ENCODE results near the gene STRN3. TPM values are rescaled to one million over a fixed set of nuclear protein-coding genes. Genes with fewer than 3 reads are reported as not detected.
"Not testable (repeated sequence)": the region's sequence is repeated elsewhere in the genome, so short reads cannot be mapped to it uniquely, and the experiment has no call there.

STRN3 gene
- total and polyA plus RNA-seq, 5 donors from 2014 or later = 3.5 to 27.1 (median 4.4) TPM

- Histone ChIP-seq H3K4me1 (ENCODE audit: control insufficient read depth, insufficient read depth, low read length, poor library complexity, severe bottlenecking) (no peaks in the 10 kb centered on the region), H3K27ac (ENCODE audit: insufficient read depth, low read length, poor library complexity, severe bottlenecking) (no peak overlapping the region), H3K9me3 (ENCODE audit: control insufficient read depth in 2 of 2, low read length in 2 of 2) (no peaks in the 10 kb centered on the region), H3K27me3 (ENCODE audit: control insufficient read depth, insufficient read depth, low read length) (no peaks in the 10 kb centered on the region), H3K4me3 (ENCODE audit: low read depth, low read length) (no peak overlapping the region), H3K36me3 (ENCODE audit: control insufficient read depth, insufficient read depth, low read length) (no peaks in the 10 kb centered on the region)
- no peak for DNase-seq
- peaks cover 4% of the 10 kb centered on the region for H3K36me3 Mint-ChIP-seq
- H3K4me1 Mint-ChIP-seq = peaks cover 14 to 19% (median 15%) of the 10 kb centered on the region in 4 donors
- no peak overlapping the region for H3K4me3 Mint-ChIP-seq
- no peaks in the 10 kb centered on the region for H3K9me3 Mint-ChIP-seq
- no peak for ATAC-seq (ENCODE audit: low read depth in 2 of 2)
- H3K27me3 Mint-ChIP-seq = no peaks in the 10 kb centered on the region
- H3K27ac Mint-ChIP-seq = peak overlapping the region in 1 of 3 donors; percentile 9
These were observed 33.2 kb upstream of the STRN3 start for GRCh38 chr14:31059152-31059924.

DNA sequence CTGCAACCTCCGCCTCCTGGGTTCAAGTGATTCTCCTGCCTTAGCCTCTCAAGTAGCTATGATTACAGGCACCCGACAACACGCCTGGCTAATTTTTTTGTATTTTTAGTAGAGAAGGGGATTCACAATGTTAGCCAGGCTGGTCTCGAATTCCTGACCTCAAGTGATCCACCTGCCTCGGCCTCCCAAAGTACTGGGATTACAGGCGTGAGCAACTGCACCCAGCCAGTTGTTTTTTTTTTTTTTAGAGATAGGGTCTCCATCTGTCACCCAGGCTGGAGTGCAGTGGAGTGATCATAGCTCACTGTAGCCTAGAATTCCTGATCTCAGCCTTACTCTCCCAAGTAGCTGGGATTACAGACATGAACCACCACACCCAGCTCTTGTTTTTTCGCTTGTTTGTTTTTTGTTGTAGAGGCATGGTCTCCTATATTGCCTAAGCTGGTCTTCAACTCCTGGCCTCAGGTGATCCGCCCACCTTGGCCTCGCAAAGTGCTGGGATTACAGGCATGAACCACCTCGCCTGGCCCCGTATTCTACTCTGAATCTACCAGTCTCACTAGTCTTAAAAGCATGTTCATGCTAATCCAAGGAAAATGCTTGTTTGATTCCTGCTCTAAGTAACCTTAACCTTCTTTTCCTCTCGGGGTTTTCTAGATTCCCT, 31.7 kb upstream of the STRN3 start:
- H3K27ac Mint-ChIP-seq = peak overlapping the region in 1 of 3 donors; percentile 71
- no peak for ATAC-seq (ENCODE audit: low read depth in 2 of 2)

GRCh38 chr14:31057035-31057434, 30.9 kb upstream of the STRN3 start:
- Mint-ChIP-seq H3K4me3 (no peak overlapping the region), H3K27ac (no peak overlapping the region), H3K9me3 (no peaks in the 10 kb centered on the region), H3K27me3 (no peaks in the 10 kb centered on the region), H3K36me3 (peaks cover 4% of the 10 kb centered on the region), H3K4me1 (peaks cover 14 to 19% (median 16%) of the 10 kb centered on the region in 4 donors)
- Histone ChIP-seq H3K4me3 (ENCODE audit: low read depth, low read length) (no peak overlapping the region), H3K4me1 (ENCODE audit: control insufficient read depth, insufficient read depth, low read length, poor library complexity, severe bottlenecking) (no peaks in the 10 kb centered on the region), H3K27me3 (ENCODE audit: control insufficient read depth, insufficient read depth, low read length) (no peaks in the 10 kb centered on the region), H3K9me3 (ENCODE audit: control insufficient read depth in 2 of 2, low read length in 2 of 2) (no peaks in the 10 kb centered on the region), H3K27ac (ENCODE audit: insufficient read depth, low read length, poor library complexity, severe bottlenecking) (no peak overlapping the region), H3K36me3 (ENCODE audit: control insufficient read depth, insufficient read depth, low read length) (no peaks in the 10 kb centered on the region)
- DNase-seq (no peak), ATAC-seq (ENCODE audit: low read depth in 2 of 2) (no peak)

More for the DNA sequence above, 31.7 kb upstream of the STRN3 start:
- Mint-ChIP-seq H3K27me3 (no peaks in the 10 kb centered on the region), H3K9me3 (no peaks in the 10 kb centered on the region), H3K36me3 (peaks cover 4% of the 10 kb centered on the region), H3K4me1 (peaks cover 14 to 19% (median 16%) of the 10 kb centered on the region in 4 donors), H3K4me3 (no peak overlapping the region)
- Histone ChIP-seq H3K4me3 (ENCODE audit: low read depth, low read length) (no peak overlapping the region), H3K9me3 (ENCODE audit: control insufficient read depth in 2 of 2, low read length in 2 of 2) (no peaks in the 10 kb centered on the region), H3K36me3 (ENCODE audit: control insufficient read depth, insufficient read depth, low read length) (no peaks in the 10 kb centered on the region), H3K27ac (ENCODE audit: insufficient read depth, low read length, poor library complexity, severe bottlenecking) (no peak overlapping the region), H3K27me3 (ENCODE audit: control insufficient read depth, insufficient read depth, low read length) (no peaks in the 10 kb centered on the region), H3K4me1 (ENCODE audit: control insufficient read depth, insufficient read depth, low read length, poor library complexity, severe bottlenecking) (no peaks in the 10 kb centered on the region)
- no peak for DNase-seq

- not testable (repeated sequence) for H3K36me3 Mint-ChIP-seq; H3K27me3 Mint-ChIP-seq; H3K9me3 ChIP-seq (ENCODE audit: control insufficient read depth in 2 of 2, low read length in 2 of 2); H3K27ac ChIP-seq (ENCODE audit: insufficient read depth, low read length, poor library complexity, severe bottlenecking); H3K4me1 ChIP-seq (ENCODE audit: control insufficient read depth, insufficient read depth, low read length, poor library complexity, severe bottlenecking); ATAC-seq (ENCODE audit: low read depth in 2 of 2); H3K27me3 ChIP-seq (ENCODE audit: control insufficient read depth, insufficient read depth, low read length); H3K4me1 Mint-ChIP-seq; H3K4me3 Mint-ChIP-seq; H3K9me3 Mint-ChIP-seq; H3K4me3 ChIP-seq (ENCODE audit: low read depth, low read length); DNase-seq; H3K36me3 ChIP-seq (ENCODE audit: control insufficient read depth, insufficient read depth, low read length)
- H3K27ac Mint-ChIP-seq = peak overlapping the region in 1 of 3 donors; percentile 39
These were observed 26.9 kb upstream of the STRN3 start for GRCh38 chr14:31052905-31053586.

DNA sequence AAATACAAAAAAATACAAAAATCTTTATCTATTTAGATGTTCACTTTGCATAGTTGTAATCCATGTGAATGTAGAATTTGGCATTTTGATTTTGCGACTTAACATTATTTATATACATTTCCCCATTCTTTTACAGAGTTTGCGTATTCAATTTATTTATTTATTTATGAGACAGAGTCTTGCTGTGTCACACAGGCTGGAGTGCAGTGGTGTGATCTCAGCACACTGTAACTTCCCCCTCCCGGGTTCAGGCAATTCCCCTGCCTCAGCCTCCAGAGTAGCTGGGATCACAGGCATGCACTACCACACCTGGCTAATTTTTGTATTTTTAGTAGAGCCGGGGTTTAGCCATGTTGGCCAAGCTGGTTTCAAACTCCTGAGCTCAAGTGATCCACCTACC, 25.3 kb upstream of the STRN3 start:
- H3K27ac ChIP-seq (ENCODE audit: insufficient read depth, low read length, poor library complexity, severe bottlenecking) = no peak overlapping the region
- H3K9me3 ChIP-seq (ENCODE audit: control insufficient read depth in 2 of 2, low read length in 2 of 2) = no peaks in the 10 kb centered on the region
- peaks cover 13% of the 10 kb centered on the region for H3K36me3 Mint-ChIP-seq
- no peak overlapping the region for H3K4me3 Mint-ChIP-seq
- H3K27ac Mint-ChIP-seq = no peak overlapping the region
- H3K27me3 Mint-ChIP-seq = no peaks in the 10 kb centered on the region
- no peaks in the 10 kb centered on the region for H3K4me1 ChIP-seq (ENCODE audit: control insufficient read depth, insufficient read depth, low read length, poor library complexity, severe bottlenecking)
- ATAC-seq (ENCODE audit: low read depth in 2 of 2) (no peak), DNase-seq (no peak)
- H3K4me3 ChIP-seq (ENCODE audit: low read depth, low read length) = no peak overlapping the region
- H3K4me1 Mint-ChIP-seq = peaks cover 0 to 8% (median 4%) of the 10 kb centered on the region in 4 donors
- no peaks in the 10 kb centered on the region for H3K36me3 ChIP-seq (ENCODE audit: control insufficient read depth, insufficient read depth, low read length)
- H3K9me3 Mint-ChIP-seq = no peaks in the 10 kb centered on the region
- no peaks in the 10 kb centered on the region for H3K27me3 ChIP-seq (ENCODE audit: control insufficient read depth, insufficient read depth, low read length)

DNA sequence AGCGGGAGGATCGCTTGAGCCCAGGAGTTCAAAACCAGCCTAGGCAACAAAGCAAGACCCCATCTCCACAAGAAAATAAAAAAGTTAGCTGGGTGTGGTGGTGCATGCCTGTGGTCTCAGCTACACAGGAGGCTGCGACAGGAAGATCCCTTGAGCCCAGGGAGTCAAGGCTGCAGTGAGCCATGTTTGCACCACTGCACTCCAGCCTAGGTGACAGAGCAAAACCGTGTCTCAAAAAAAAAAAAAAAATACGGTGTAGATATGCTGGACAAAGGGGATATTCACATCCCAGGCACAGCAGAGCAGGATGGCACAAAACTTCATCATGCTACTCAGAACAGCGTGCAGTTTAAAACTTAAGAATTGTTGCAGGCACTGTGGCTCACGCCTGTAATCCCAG, 24.8 kb upstream of the STRN3 start:
- no peak overlapping the region for H3K27ac Mint-ChIP-seq
- no peaks in the 10 kb centered on the region for H3K9me3 Mint-ChIP-seq
- peaks cover 0 to 8% (median 5%) of the 10 kb centered on the region in 4 donors for H3K4me1 Mint-ChIP-seq

DNA sequence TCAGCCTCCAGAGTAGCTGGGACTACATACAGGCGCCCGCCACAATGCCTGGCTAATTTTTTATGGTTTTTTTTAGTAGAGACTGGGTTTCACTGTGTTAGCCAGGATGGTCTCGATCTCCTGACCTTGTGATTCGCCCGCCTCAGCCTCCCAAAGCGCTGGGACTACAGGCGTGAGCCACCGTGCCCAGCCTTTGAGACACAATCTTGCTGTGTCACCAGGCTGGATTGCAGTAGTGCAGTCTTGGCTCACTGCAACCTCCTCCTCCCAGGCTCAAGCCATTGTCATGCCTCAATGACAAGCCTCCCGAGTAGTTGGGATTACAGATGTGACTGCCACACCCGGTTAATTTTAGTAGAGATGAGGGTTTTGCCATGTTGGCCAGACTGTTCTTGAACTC, 21.3 kb upstream of the STRN3 start:
- H3K27ac Mint-ChIP-seq = no peak overlapping the region
- Histone ChIP-seq H3K36me3 (ENCODE audit: control insufficient read depth, insufficient read depth, low read length) (no peaks in the 10 kb centered on the region), H3K27me3 (ENCODE audit: control insufficient read depth, insufficient read depth, low read length) (no peaks in the 10 kb centered on the region), H3K9me3 (ENCODE audit: control insufficient read depth in 2 of 2, low read length in 2 of 2) (no peaks in the 10 kb centered on the region), H3K4me3 (ENCODE audit: low read depth, low read length) (no peak overlapping the region), H3K4me1 (ENCODE audit: control insufficient read depth, insufficient read depth, low read length, poor library complexity, severe bottlenecking) (no peaks in the 10 kb centered on the region), H3K27ac (ENCODE audit: insufficient read depth, low read length, poor library complexity, severe bottlenecking) (no peak overlapping the region)
- H3K4me3 Mint-ChIP-seq = no peak overlapping the region
- DNase-seq (no peak), ATAC-seq (ENCODE audit: low read depth in 2 of 2) (no peak)
- H3K9me3 Mint-ChIP-seq = no peaks in the 10 kb centered on the region
- peaks cover 13% of the 10 kb centered on the region for H3K36me3 Mint-ChIP-seq
- H3K4me1 Mint-ChIP-seq = peaks cover 0 to 5% (median 2%) of the 10 kb centered on the region in 4 donors
- no peaks in the 10 kb centered on the region for H3K27me3 Mint-ChIP-seq

More for the DNA sequence above, 24.8 kb upstream of the STRN3 start:
- ATAC-seq (ENCODE audit: low read depth in 2 of 2) (no peak), DNase-seq (no peak)
- H3K4me3 ChIP-seq (ENCODE audit: low read depth, low read length) = no peak overlapping the region
- H3K27me3 ChIP-seq (ENCODE audit: control insufficient read depth, insufficient read depth, low read length) = no peaks in the 10 kb centered on the region
- H3K36me3 ChIP-seq (ENCODE audit: control insufficient read depth, insufficient read depth, low read length) = no peaks in the 10 kb centered on the region
- H3K4me1 ChIP-seq (ENCODE audit: control insufficient read depth, insufficient read depth, low read length, poor library complexity, severe bottlenecking) = no peaks in the 10 kb centered on the region
- Mint-ChIP-seq H3K4me3 (no peak overlapping the region), H3K36me3 (peaks cover 13% of the 10 kb centered on the region), H3K27me3 (no peaks in the 10 kb centered on the region)
- no peak overlapping the region for H3K27ac ChIP-seq (ENCODE audit: insufficient read depth, low read length, poor library complexity, severe bottlenecking)
- H3K9me3 ChIP-seq (ENCODE audit: control insufficient read depth in 2 of 2, low read length in 2 of 2) = no peaks in the 10 kb centered on the region

Measured in CD4-positive, CD25-positive, alpha-beta regulatory T cell (primary cell).